Measurements from ENCODE around the gene REEP6. TPM values are rescaled to one million over a fixed set of nuclear protein-coding genes. Genes with fewer than 3 reads are reported as not detected.

The REEP6 gene
- total and polyA plus RNA-seq, 2 of the 8 experiments (the other 6 are each of a cell fraction or from before 2014, with no cell fraction given), result 12.6 to 20.7 TPM

DNA sequence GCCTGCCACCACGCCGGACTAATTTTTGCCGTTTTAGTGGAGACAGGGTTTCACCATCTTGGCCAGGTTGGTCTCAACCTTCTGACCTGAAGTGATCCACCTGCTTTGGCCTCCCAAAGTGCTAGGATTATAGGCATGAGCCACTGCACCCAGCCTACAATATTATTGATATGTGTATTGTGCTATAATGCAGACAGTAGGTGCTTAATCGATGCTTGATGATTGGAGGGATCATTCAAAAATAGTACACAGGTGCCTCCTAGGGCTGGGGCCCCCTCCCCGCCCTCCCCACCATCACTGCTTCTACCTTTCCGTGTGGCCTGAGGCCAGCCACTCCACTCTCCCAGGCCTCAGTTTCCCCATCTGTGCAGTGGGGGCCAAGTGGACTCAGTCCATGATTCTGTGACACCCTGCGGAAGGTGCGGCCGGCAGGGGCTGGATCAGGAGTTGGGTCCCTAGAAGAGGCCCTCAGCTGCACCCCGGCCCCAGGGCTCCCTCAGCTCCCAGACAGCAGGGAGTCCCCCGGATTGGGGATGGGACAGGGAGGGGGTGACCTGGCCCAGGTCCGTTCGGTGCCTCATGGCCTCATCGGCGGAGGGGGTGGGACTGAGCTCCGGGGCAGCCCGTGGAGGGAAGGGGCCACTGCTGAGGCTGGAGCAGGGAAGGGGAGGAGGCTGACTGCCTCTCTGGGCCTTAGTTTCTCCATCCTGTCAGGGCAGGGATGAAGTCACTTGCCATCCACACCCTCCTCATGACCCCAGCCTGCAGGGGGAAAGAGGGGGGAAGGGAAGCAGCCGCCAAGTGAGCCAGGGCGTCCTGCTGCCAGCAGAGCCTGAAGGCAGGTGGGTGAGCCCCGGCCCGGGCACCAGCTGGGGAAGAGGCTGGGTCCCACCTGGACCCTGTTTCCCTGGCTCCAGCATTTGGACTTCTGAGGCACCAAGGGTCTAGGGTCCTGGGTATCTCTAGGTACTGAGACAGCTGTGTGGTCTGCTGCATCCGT, 20.6 kb downstream of the REEP6 start (continued):
- TF ChIP-seq, protein P1, sequence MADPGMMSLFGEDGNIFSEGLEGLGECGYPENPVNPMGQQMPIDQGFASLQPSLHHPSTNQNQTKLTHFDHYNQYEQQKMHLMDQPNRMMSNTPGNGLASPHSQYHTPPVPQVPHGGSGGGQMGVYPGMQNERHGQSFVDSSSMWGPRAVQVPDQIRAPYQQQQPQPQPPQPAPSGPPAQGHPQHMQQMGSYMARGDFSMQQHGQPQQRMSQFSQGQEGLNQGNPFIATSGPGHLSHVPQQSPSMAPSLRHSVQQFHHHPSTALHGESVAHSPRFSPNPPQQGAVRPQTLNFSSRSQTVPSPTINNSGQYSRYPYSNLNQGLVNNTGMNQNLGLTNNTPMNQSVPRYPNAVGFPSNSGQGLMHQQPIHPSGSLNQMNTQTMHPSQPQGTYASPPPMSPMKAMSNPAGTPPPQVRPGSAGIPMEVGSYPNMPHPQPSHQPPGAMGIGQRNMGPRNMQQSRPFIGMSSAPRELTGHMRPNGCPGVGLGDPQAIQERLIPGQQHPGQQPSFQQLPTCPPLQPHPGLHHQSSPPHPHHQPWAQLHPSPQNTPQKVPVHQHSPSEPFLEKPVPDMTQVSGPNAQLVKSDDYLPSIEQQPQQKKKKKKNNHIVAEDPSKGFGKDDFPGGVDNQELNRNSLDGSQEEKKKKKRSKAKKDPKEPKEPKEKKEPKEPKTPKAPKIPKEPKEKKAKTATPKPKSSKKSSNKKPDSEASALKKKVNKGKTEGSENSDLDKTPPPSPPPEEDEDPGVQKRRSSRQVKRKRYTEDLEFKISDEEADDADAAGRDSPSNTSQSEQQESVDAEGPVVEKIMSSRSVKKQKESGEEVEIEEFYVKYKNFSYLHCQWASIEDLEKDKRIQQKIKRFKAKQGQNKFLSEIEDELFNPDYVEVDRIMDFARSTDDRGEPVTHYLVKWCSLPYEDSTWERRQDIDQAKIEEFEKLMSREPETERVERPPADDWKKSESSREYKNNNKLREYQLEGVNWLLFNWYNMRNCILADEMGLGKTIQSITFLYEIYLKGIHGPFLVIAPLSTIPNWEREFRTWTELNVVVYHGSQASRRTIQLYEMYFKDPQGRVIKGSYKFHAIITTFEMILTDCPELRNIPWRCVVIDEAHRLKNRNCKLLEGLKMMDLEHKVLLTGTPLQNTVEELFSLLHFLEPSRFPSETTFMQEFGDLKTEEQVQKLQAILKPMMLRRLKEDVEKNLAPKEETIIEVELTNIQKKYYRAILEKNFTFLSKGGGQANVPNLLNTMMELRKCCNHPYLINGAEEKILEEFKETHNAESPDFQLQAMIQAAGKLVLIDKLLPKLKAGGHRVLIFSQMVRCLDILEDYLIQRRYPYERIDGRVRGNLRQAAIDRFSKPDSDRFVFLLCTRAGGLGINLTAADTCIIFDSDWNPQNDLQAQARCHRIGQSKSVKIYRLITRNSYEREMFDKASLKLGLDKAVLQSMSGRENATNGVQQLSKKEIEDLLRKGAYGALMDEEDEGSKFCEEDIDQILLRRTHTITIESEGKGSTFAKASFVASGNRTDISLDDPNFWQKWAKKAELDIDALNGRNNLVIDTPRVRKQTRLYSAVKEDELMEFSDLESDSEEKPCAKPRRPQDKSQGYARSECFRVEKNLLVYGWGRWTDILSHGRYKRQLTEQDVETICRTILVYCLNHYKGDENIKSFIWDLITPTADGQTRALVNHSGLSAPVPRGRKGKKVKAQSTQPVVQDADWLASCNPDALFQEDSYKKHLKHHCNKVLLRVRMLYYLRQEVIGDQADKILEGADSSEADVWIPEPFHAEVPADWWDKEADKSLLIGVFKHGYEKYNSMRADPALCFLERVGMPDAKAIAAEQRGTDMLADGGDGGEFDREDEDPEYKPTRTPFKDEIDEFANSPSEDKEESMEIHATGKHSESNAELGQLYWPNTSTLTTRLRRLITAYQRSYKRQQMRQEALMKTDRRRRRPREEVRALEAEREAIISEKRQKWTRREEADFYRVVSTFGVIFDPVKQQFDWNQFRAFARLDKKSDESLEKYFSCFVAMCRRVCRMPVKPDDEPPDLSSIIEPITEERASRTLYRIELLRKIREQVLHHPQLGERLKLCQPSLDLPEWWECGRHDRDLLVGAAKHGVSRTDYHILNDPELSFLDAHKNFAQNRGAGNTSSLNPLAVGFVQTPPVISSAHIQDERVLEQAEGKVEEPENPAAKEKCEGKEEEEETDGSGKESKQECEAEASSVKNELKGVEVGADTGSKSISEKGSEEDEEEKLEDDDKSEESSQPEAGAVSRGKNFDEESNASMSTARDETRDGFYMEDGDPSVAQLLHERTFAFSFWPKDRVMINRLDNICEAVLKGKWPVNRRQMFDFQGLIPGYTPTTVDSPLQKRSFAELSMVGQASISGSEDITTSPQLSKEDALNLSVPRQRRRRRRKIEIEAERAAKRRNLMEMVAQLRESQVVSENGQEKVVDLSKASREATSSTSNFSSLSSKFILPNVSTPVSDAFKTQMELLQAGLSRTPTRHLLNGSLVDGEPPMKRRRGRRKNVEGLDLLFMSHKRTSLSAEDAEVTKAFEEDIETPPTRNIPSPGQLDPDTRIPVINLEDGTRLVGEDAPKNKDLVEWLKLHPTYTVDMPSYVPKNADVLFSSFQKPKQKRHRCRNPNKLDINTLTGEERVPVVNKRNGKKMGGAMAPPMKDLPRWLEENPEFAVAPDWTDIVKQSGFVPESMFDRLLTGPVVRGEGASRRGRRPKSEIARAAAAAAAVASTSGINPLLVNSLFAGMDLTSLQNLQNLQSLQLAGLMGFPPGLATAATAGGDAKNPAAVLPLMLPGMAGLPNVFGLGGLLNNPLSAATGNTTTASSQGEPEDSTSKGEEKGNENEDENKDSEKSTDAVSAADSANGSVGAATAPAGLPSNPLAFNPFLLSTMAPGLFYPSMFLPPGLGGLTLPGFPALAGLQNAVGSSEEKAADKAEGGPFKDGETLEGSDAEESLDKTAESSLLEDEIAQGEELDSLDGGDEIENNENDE (IDR thresholded peaks at IDR 0.05; ENCODE audit: insufficient replicate concordance, low read length), result no peak
- TF ChIP-seq SIRT6 (IDR thresholded peaks at IDR 0.05; ENCODE audit: low read length) (no peak), GTF2F1 (IDR thresholded peaks at IDR 0.05; ENCODE audit: borderline replicate concordance, low read depth, low read length) (no peak), YY1 (IDR thresholded peaks at IDR 0.05; ENCODE audit: low read depth, low read length) (no peak), CBX8 (IDR thresholded peaks at IDR 0.05; ENCODE audit: borderline replicate concordance, low read depth, low read length) (no peak), TBP (IDR thresholded peaks at IDR 0.05; ENCODE audit: low read depth, low read length) (no peak), CTBP2 (IDR thresholded peaks at IDR 0.05; ENCODE audit: borderline replicate concordance, insufficient read depth, insufficient read length, low read length) (no peak), E2F6 (IDR thresholded peaks at IDR 0.05) (no peak)

Measured in H1 (cell line).